Fibroblast of pulmonary artery (primary cell): Measurements from ENCODE around the gene HPCA.

Experiments used
- DNase-seq: peaks from one replicate; pipeline ENCODE4 v3.0.0-alpha.2; 2010; ENCODE audit warnings: low read depth
- H3K4me3 ChIP-seq: replicated peaks from 2 replicates; pipeline ENCODE4 v1.5.1; 2011; ENCODE audit warnings: low read depth, mild to moderate bottlenecking, control low read depth, low read length, moderate library complexity
- TF ChIP-seq, protein P1 (sequence below): IDR thresholded peaks from 2 replicates; pipeline ENCODE4 v1.5.1; 2011; ENCODE audit warnings: mild to moderate bottlenecking, control low read depth, low read length, inconsistent platforms; ENCODE audit errors: missing control alignments

Gene HPCA

DNA sequence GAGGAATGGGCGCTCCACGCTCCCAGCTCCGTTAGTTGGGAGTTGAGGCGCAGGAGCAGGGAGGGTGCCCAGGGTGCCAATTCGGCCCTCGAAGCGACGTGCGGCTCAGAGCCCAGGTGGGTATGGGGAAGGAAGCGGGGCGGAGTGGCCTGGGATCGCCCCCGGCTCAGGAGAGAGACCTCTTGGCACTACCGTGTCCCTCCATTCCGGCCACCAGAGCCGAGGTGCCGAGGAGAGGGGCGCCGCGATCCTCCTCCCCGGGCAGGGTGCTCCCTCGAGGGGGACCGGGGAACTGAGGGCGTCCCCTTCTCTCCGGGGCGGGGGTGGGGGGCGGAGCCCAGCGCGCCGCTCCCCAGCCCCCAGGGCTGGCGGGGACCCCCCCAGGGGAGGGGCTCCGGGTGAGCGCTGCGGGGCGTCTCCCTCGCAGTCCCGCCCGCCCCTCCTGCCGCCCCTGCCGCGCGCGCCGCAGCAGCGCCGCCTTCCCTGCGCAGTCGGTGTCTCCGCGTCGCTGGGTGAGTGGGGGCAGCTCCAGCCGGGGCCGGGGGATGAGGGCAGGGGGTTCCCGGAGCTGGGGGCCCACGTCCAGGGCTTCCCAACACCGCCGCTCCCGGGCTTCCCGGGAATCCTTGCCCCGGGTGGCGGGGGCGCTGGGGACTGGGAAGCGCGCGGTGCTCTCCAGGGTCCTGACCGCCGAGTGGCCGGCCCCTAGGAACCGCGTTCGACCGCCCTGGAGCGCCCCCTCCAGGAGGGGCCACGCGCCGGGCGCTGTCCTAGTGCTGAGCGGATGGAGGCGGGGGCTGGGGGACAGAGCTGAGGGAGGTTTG, at the start of gene HPCA:
HPCA (plus strand) TSS at position 488 of the 824 bp plus-strand sequence. CDS start 2,408 bp downstream, outside the sequence.
- TF ChIP-seq, protein P1, sequence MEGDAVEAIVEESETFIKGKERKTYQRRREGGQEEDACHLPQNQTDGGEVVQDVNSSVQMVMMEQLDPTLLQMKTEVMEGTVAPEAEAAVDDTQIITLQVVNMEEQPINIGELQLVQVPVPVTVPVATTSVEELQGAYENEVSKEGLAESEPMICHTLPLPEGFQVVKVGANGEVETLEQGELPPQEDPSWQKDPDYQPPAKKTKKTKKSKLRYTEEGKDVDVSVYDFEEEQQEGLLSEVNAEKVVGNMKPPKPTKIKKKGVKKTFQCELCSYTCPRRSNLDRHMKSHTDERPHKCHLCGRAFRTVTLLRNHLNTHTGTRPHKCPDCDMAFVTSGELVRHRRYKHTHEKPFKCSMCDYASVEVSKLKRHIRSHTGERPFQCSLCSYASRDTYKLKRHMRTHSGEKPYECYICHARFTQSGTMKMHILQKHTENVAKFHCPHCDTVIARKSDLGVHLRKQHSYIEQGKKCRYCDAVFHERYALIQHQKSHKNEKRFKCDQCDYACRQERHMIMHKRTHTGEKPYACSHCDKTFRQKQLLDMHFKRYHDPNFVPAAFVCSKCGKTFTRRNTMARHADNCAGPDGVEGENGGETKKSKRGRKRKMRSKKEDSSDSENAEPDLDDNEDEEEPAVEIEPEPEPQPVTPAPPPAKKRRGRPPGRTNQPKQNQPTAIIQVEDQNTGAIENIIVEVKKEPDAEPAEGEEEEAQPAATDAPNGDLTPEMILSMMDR, result peak; percentile 59
- peak; percentile 58 for DNase-seq
- H3K4me3 ChIP-seq, result no peak within 1 kb of the TSS

DNA sequence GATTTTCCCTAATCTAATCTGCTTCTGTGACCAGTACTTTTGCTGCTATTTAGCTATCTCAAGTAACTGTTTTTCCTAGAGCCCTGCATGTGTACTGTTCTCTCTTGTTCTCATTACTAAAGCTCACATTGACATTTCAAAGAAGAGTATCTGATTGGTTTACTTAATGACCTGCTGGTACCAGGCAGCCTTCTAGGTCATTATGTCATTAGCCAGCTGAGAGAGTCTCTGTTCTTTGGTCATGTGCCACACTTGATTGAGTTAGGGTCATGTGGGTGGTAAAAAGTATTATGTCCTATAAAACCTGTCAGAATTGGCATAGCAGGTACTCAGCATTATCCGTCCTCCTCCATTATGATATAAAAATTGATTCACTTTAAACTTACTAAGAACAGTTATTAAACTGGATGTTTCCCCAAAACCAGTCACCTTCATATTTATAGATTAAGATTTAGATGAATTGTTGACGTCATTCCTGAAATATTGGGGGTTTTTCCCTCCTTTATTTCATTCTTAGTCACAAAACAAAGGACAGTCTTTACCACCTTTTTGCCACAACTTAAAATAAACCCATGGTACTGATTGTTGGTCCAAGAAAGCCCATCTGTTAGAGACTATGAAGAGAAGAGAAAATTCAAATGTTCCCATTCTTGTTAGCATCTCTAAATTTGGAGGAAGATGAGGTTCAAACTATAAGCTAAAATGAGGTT, 37.8 kb upstream of the HPCA start:
- no peak overlapping the region for H3K4me3 ChIP-seq
- no peak for DNase-seq

DNA sequence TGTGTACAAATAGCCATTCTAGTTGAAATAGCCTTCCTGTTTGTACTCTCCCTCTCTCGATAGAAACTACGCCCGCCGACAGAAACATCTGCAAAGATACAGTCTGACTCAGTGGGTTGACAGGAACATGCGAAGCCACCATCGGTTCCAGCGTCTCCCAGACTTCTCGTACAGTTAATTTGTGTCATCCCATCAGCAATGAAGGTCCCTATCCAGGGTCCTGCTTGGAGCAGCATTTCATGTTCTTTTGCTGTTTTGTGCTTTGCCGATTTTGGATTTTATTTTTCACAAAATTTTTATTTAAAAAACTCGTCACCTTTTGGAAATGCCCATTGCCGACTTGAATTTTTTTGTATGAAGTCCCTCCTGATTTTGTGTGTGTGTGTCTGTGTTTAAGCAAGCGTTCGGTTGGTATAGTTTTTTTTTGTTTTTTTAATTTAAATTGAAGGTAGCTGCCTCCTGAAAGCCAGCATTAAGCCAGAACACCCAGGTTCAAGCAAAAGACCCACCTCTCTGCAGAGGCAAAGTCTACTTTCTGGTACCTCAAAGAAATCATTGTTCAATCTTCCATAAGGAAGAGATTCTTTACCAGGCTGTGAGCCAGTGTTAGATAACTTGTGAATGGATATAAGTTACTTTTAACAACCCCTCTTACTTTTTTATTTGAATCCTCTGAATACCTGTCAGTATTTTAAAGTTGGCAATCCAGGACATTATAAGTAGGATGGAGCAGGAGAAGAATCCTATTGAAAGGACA, 30.3 kb upstream of the HPCA start:
- no peak overlapping the region for H3K4me3 ChIP-seq
- DNase-seq, result no peak
- TF ChIP-seq, protein P1, result no peak

More for the DNA sequence above, 37.8 kb upstream of the HPCA start:
- TF ChIP-seq, protein P1, result no peak

DNA sequence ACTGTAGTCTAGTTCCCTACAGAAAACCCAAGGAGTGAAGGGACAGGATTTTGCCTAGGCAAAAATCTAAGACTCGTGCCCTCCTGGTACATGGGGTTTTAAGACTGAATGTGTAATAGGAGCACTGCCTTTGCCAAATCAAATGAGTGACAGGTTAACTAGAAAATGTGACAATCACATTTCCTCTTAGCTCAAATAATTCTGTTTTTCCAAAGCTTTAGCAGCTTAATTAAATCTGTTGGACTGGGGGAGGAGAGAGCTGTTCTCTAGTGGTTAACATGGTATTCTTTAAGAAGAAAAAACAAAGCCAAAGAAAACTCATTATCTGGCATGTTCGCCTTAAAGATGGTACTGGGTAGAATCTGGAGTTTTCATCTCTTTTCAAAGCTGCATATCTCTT, 28.2 kb upstream of the HPCA start:
- TF ChIP-seq, protein P1, result no peak
- H3K4me3 ChIP-seq, result no peak overlapping the region
- DNase-seq, result no peak

DNA sequence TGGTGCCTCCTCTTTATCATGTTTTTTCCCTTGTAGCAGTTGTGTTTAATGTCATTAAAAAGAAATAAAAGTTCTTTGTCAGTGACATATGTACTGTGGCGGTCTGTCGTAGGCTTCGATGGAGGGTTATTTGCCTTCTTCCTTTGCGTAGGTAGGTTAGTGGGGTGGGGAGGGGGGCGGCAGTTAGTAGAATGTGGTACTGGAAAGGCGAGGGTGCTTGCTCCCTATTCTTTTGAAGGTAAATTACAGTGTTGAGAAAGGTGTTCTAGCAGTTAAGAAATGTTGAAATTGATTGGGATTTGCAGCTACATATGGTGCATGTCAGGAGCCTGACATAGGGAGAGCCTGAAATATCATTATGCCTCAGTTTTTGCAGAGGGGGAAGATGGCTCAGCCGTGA, 27.5 kb upstream of the HPCA start:
- TF ChIP-seq, protein P1, result no peak
- H3K4me3 ChIP-seq, result no peak overlapping the region
- no peak for DNase-seq

DNA sequence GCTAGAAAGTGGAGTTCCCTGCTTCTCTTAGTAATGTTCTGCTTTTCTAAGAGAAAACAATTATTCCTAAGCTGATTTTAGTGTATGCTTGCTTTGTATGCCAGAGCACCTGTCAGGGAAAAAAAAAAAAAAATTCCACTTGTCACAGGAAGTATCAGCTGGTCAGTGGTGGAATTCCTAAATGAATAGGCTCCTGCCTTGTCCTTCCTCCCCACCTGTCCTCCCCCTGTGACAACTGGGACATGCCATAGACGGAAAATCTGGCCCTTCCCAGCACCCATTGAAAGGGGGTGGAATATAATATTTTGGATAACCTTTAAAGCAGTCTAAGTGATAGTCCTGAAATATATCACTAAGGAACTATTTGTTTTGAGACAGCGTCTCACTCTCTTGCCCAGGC, 26.4 kb upstream of the HPCA start:
- DNase-seq, result no peak
- TF ChIP-seq, protein P1, result no peak
- no peak overlapping the region for H3K4me3 ChIP-seq
